HepG2 (cell line): Measurements from ENCODE around the gene GSTA5. TPM values are rescaled to one million over a fixed set of nuclear protein-coding genes. Genes with fewer than 3 reads are reported as not detected.
"Not testable (repeated sequence)": the region's sequence is repeated elsewhere in the genome, so short reads cannot be mapped to it uniquely, and the experiment has no call there.

Experiments
- ATAC-seq: fragments of 200-7000 bp; cut with Tn5 transposase; 3 replicates; pipeline ENCODE4 v1.9.1; 2020; ENCODE audit warnings: mild to moderate bottlenecking, moderate library complexity
- BruUV-seq: library from RNA; stranded (reverse); fragments of 400-500 nt; replicated peaks from 2 replicates; lab custom pipeline; 2021; lab: Mats Ljungman, UMichigan
- CTCF ChIA-PET: fragments of 300-600 bp; formaldehyde crosslinking; extraction: SDS; loops from one replicate; lab custom pipeline; 2021; ENCODE audit warnings: low total read pairs, inconsistent platforms, low intra/inter-chr PET ratio; lab: Yijun Ruan, JAX
- POLR2A ChIA-PET: fragments of 350-600 bp; sonication (Branson Sonifier 250); formaldehyde crosslinking; loops from one replicate; lab custom pipeline; 2020; ENCODE audit warnings: antibody characterized with exemption, inconsistent platforms; lab: Yijun Ruan, JAX
- DNase-seq: peaks from one replicate; pipeline ENCODE4 v3.0.0-alpha.2; 2015; ENCODE audit warnings: low spot score
- FAIRE-seq: peaks from 3 replicates; lab custom pipeline; 2011; peaks lifted over from hg19 to GRCh38; lab: Jason Lieb, UNC
- H2AFZ ChIP-seq: one replicate; pipeline ENCODE4 v1.6.1; 2011; ENCODE audit warnings: low read length, inconsistent platforms
- H3K27ac ChIP-seq: fragments of 300-600 bp; 3 replicates; pipeline ENCODE4 v1.8.0; 2011; ENCODE audit warnings: mixed run types, mild to moderate bottlenecking, mixed read lengths, low read length, inconsistent platforms; ENCODE audit not compliant: insufficient read depth; ENCODE audit errors: extremely low read length
- H3K27me3 ChIP-seq, 2 experiments: fragments of 200-600 bp in 1 of 2; 2 replicates in 1 of 2; 3 replicates in 1 of 2; pipeline versions ENCODE4 v1.6.0 to v1.8.0; 2011; ENCODE audit warnings: low read length in 2 of 2, mild to moderate bottlenecking in 2 of 2, moderate library complexity in 2 of 2, inconsistent platforms in 1 of 2; ENCODE audit not compliant: insufficient read depth in 2 of 2, control insufficient read depth in 1 of 2
- H3K36me3 ChIP-seq, 2 experiments: fragments of 200-600 bp in 1 of 2; replicated peaks in 1 of 2; 2 replicates in 1 of 2; 3 replicates in 1 of 2; pipeline versions ENCODE4 v1.5.1 to v1.8.0; 2011; ENCODE audit warnings: low read length in 2 of 2, inconsistent platforms in 1 of 2; ENCODE audit not compliant: insufficient read depth in 2 of 2, control insufficient read depth in 1 of 2
- H3K4me1 ChIP-seq: 2 replicates; pipeline ENCODE4 v1.5.1; 2012; ENCODE audit warnings: low read length, inconsistent platforms; ENCODE audit not compliant: insufficient read depth
- H3K4me2 ChIP-seq: 2 replicates; pipeline ENCODE4 v1.6.0; 2011; ENCODE audit warnings: low read depth, low read length, inconsistent platforms
- H3K4me3 ChIP-seq, 3 experiments: fragments of 200-600 bp in 1 of 3; sonication (generic), shearing (Covaris generic) in 1 of 3; replicated peaks in 1 of 3; 2 replicates each; pipeline ENCODE4 v1.5.1; 2011 to 2016; ENCODE audit warnings: low read length in 3 of 3, inconsistent platforms in 2 of 3, low read depth in 2 of 3, mild to moderate bottlenecking in 2 of 3, control low read depth in 1 of 3, mixed read lengths in 1 of 3; ENCODE audit not compliant: insufficient read depth in 1 of 3
- H3K79me2 ChIP-seq: one replicate; pipeline ENCODE4 v1.6.1; 2011; ENCODE audit warnings: low read length, inconsistent platforms; ENCODE audit not compliant: insufficient read depth
- H3K9ac ChIP-seq: 2 replicates; pipeline ENCODE4 v1.6.0; 2011; ENCODE audit warnings: mild to moderate bottlenecking, low read depth, low read length, inconsistent platforms; ENCODE audit not compliant: insufficient read depth
- H3K9me3 ChIP-seq: 2 replicates; pipeline ENCODE4 v1.5.1; 2012; ENCODE audit warnings: mild to moderate bottlenecking, low read length
- H4K20me1 ChIP-seq: 2 replicates; pipeline ENCODE4 v1.6.0; 2011; ENCODE audit warnings: inconsistent platforms, mild to moderate bottlenecking, low read length, moderate library complexity; ENCODE audit not compliant: insufficient read depth
- BHLHE40 ChIP-seq: IDR thresholded peaks from 2 replicates; pipeline ENCODE4 v1.6.1; 2011; ENCODE audit warnings: low read length, improper control_type of control experiment
- CBX2 ChIP-seq, 2 experiments: fragments of 200-600 bp in 1 of 2; sonication (generic); formaldehyde crosslinking in 1 of 2; IDR thresholded peaks; 2 replicates each; pipeline versions ENCODE4 v1.7.0 to v1.8.1; 2018 to 2022; ENCODE audit warnings: low read depth in 2 of 2, low read length in 1 of 2, mild to moderate bottlenecking in 1 of 2, missing genetic modification reagents in 1 of 2
- POLR2A ChIP-seq, 2 experiments: IDR thresholded peaks; 2 replicates each; pipeline ENCODE4 v1.6.1; 2011; ENCODE audit warnings: low read depth in 2 of 2, low read length in 2 of 2, mild to moderate bottlenecking in 1 of 2, moderate library complexity in 1 of 2; ENCODE audit not compliant: insufficient read depth in 1 of 2
- RBAK ChIP-seq: sonication (generic); formaldehyde crosslinking; IDR thresholded peaks from 2 replicates; pipeline ENCODE4 v1.5.1; 2020; ENCODE audit warnings: mild to moderate bottlenecking, missing genetic modification reagents
- SRSF4 ChIP-seq: fragments of 200-400 bp; formaldehyde crosslinking; IDR thresholded peaks from one replicate; pipeline ENCODE4 v1.6.1; 2018; ENCODE audit warnings: mild to moderate bottlenecking, low read depth, low read length, moderate library complexity; ENCODE audit not compliant: poor library complexity, severe bottlenecking
- TMF1 ChIP-seq: sonication (generic); formaldehyde crosslinking; IDR thresholded peaks from 2 replicates; pipeline ENCODE4 v1.8.1; 2022; ENCODE audit warnings: low read depth, missing genetic modification reagents
- YEATS2 ChIP-seq: sonication (generic); formaldehyde crosslinking; IDR thresholded peaks from 2 replicates; pipeline ENCODE4 v1.4.0; 2020; ENCODE audit warnings: missing genetic modification reagents, borderline replicate concordance
- ZNF337 ChIP-seq: sonication (generic); formaldehyde crosslinking; IDR thresholded peaks from 2 replicates; pipeline ENCODE4 v1.5.1; 2020; ENCODE audit warnings: missing genetic modification reagents, low read depth, mild to moderate bottlenecking, borderline replicate concordance
- ZNF614 ChIP-seq: IDR thresholded peaks from 2 replicates; pipeline ENCODE4 v1.6.1; 2018; ENCODE audit warnings: missing biosample characterization, missing genetic modification reagents, inconsistent platforms, borderline replicate concordance
- ZNF850 ChIP-seq: sonication (generic); formaldehyde crosslinking; conservative IDR thresholded peaks from 2 replicates; pipeline ENCODE4 v1.9.0; 2021; ENCODE audit warnings: mild to moderate bottlenecking, missing genetic modification reagents
- whole genome bisulfite sequencing: methylation state at CpG from one replicate; pipeline ENCODE4 v1.1.6; 2017; ENCODE audit warnings: low lambda C conversion rate; 5-methylcytosine and 5-hydroxymethylcytosine counted together
- in situ Hi-C: cut with HindIII; loops from 2 replicates; pipeline ENCODE4 v1.10.0; 2017; ENCODE audit warnings: low pct_unique_long_range_greater_than_20kb; ENCODE audit not compliant: extremely low pct_ligation_motif_present
- intact Hi-C: fragments of 100-400 bp; cut with micrococcal nuclease; formaldehyde crosslinking; loops from one replicate; pipeline ENCODE4 v1.10.0; 2022; ENCODE audit not compliant: unreplicated experiment
- polyA plus RNA-seq, 8 experiments: library from polyadenylated mRNA; depleted of rRNA in 3 of 8; stranded (reverse) in 7 of 8; unstranded in 1 of 8; fragments of >200 nt; fragmentation: Illumina TruSeq in 4 of 8; extraction: Trizol in 4 of 8; gene quantifications; 2 replicates each; pipeline versions ENCODE4 v1.2.1 to v1.2.3, GENCODE V29; 2011 to 2016; ENCODE audit warnings: low read depth in 4 of 8, missing spikeins in 1 of 8, mixed read lengths in 1 of 8; ENCODE audit not compliant: insufficient read depth in 1 of 8
- total RNA-seq, 5 experiments: library from RNA; depleted of rRNA; stranded (reverse); fragments of >200 nt; fragmentation: Illumina TruSeq; extraction: Trizol; gene quantifications; 2 replicates each; pipeline ENCODE4 v1.2.3, GENCODE V29; 2016; ENCODE audit warnings: low read depth in 1 of 5
- TF ChIP-seq, protein P1 (sequence below): sonication (generic); formaldehyde crosslinking; IDR thresholded peaks from 2 replicates; pipeline ENCODE4 v1.4.0; 2020; ENCODE audit warnings: missing genetic modification reagents; ENCODE audit errors: not compliant biosample characterization
- TF ChIP-seq, protein P2 (sequence below): sonication (generic); formaldehyde crosslinking; IDR thresholded peaks from 2 replicates; pipeline ENCODE4 v1.9.0; 2022; ENCODE audit warnings: missing genetic modification reagents, mild to moderate bottlenecking, borderline replicate concordance
- TF ChIP-seq, protein P3 (sequence below): sonication (generic); formaldehyde crosslinking; IDR thresholded peaks from 2 replicates; pipeline ENCODE4 v1.5.1; 2020; ENCODE audit warnings: missing genetic modification reagents, mild to moderate bottlenecking, borderline replicate concordance

GSTA5 gene
- total and polyA plus RNA-seq, 2 of the 13 experiments (the other 11 are each of a cell fraction or from before 2014, with no cell fraction given) = not detected

DNA sequence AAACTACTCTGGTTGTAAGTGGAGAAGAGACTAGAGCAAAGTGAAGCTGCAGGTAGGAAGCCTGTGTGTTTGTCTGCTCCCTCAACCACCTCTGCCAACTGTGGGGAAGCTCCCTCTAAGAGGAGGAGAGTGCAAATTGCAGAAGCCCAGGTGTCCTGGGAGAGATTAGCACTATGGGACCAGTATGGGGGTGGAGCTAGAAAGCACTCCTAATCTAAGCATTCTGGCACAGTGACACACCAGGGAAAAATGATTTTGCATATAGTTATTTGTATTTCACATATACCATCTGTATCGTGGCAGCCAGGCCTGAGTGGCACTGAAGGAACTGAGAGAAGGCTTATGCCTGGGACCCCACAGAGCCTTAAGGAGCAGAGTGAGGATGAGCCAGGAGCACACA lies 49.8 kb downstream of the GSTA5 start:
- no peaks in the 10 kb centered on the region for H3K36me3 ChIP-seq
- no peak for FAIRE-seq
- no peak overlapping the region for H3K4me2 ChIP-seq
- ATAC-seq = peak; percentile 39
- H3K9ac ChIP-seq = no peak overlapping the region
- peaks cover 53% of the 10 kb centered on the region for H3K4me1 ChIP-seq
- peaks cover 13% of the 10 kb centered on the region for H3K9me3 ChIP-seq
- no peaks in the 10 kb centered on the region for H3K27me3 ChIP-seq
- H3K27ac ChIP-seq = peak overlapping the region; percentile 15
- no peak for TF ChIP-seq YEATS2 (CRISPR knock-in tag)
- no peak for TF ChIP-seq TMF1 (CRISPR knock-in tag)
- no peak for TF ChIP-seq CBX2 (IDR thresholded peaks at IDR 0.05; ENCODE audit: low read depth, low read length)
- TF ChIP-seq CBX2 (CRISPR knock-in tag; IDR thresholded peaks at IDR 0.05; ENCODE audit: low read depth) = no peak
- TF ChIP-seq ZNF614 (CRISPR knock-in tag) = no peak
- TF ChIP-seq ZNF850 (CRISPR knock-in tag) = no peak
- no peak for TF ChIP-seq SRSF4
- TF ChIP-seq, protein P1, sequence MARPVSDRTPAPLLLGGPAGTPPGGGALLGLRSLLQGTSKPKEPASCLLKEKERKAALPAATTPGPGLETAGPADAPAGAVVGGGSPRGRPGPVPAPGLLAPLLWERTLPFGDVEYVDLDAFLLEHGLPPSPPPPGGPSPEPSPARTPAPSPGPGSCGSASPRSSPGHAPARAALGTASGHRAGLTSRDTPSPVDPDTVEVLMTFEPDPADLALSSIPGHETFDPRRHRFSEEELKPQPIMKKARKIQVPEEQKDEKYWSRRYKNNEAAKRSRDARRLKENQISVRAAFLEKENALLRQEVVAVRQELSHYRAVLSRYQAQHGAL (CRISPR knock-in tag) = no peak
- TF ChIP-seq POLR2A (IDR thresholded peaks at IDR 0.05; ENCODE audit: insufficient read depth in 1 of 2, low read depth in 2 of 2, low read length in 2 of 2) = no peak
- no peak for TF ChIP-seq RBAK (CRISPR knock-in tag)
- TF ChIP-seq, protein P2, sequence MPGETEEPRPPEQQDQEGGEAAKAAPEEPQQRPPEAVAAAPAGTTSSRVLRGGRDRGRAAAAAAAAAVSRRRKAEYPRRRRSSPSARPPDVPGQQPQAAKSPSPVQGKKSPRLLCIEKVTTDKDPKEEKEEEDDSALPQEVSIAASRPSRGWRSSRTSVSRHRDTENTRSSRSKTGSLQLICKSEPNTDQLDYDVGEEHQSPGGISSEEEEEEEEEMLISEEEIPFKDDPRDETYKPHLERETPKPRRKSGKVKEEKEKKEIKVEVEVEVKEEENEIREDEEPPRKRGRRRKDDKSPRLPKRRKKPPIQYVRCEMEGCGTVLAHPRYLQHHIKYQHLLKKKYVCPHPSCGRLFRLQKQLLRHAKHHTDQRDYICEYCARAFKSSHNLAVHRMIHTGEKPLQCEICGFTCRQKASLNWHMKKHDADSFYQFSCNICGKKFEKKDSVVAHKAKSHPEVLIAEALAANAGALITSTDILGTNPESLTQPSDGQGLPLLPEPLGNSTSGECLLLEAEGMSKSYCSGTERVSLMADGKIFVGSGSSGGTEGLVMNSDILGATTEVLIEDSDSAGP = no peak
- no peak for TF ChIP-seq BHLHE40
- no peak for TF ChIP-seq ZNF337
- TF ChIP-seq, protein P3, sequence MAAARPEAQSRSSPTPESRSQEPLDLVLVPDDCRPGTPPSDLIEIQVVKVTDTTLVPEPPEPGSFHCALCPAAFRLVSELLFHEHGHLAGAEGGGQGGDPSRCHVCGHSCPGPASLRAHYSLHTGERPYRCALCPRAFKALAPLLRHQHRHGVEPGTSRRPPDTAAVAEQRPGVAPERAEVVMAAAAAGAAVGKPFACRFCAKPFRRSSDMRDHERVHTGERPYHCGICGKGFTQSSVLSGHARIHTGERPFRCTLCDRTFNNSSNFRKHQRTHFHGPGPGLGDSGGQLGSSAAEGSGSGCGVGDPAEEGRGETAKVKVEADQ (CRISPR knock-in tag) = no peak
- 0% methylated on average over 1 of the region's 1 CpG for WGBS
- POLR2A ChIA-PET = no interaction called here
- H2AFZ ChIP-seq = no peak overlapping the region
- in situ Hi-C loops (no loop called here), intact Hi-C loops (no loop called here)
- no peak for DNase-seq
- no peak overlapping the region for H3K4me3 ChIP-seq
- CTCF ChIA-PET = no interaction called here
- no peaks in the 10 kb centered on the region for H3K79me2 ChIP-seq
- H4K20me1 ChIP-seq = no peaks in the 10 kb centered on the region
- BruUV-seq = no TSS peak

DNA sequence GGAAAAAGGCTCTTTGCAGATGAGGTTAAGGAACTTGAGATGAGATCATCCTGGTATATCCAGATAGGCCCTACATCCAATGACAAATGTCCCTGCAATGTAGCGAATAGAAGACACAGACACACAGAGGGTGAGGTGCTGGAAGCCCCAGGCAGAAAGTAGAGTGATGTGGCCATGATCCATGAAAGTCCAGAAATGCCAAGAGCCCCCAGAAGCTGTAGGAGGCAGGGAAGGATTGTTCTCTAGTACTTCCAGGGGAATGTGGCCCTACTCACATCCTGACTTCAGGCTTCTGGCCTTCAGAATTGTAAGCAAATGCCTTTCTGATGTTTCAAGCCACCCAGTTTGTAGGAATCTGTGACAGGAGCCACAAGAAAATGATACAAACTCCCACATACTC lies 51.0 kb downstream of the GSTA5 start:
- H3K27me3 ChIP-seq, H3K9ac ChIP-seq, H3K4me2 ChIP-seq, DNase-seq, FAIRE-seq, H3K36me3 ChIP-seq, BruUV-seq, intact Hi-C loops, POLR2A ChIA-PET, CTCF ChIA-PET, ATAC-seq, H3K79me2 ChIP-seq, H2AFZ ChIP-seq, H4K20me1 ChIP-seq, H3K4me3 ChIP-seq: not testable (repeated sequence)
- peak overlapping the region; percentile 16 for H3K27ac ChIP-seq
- peaks cover 13% of the 10 kb centered on the region for H3K9me3 ChIP-seq
- in situ Hi-C loops = loop anchor here (5.0 kb wide), 1 partner anchor 38 kb away; no protein-coding TSS in a partner anchor
- 95% methylated on average over 1 of the region's 1 CpG for WGBS
- peaks cover 61% of the 10 kb centered on the region for H3K4me1 ChIP-seq
